K562 (cell line): ENCODE measurements around the gene CCDC159.

Experiments
- CREB1 ChIP-seq, 2 experiments: sonication (generic) in 1 of 2; formaldehyde crosslinking in 1 of 2; IDR thresholded peaks; 2 replicates each; pipeline versions ENCODE4 v1.6.1 to v1.8.0; 2012 to 2022; ENCODE audit warnings: inconsistent platforms in 1 of 2, mild to moderate bottlenecking in 1 of 2, missing genetic modification reagents in 1 of 2, moderate library complexity in 1 of 2
- HIVEP1 ChIP-seq: fragments of 250-450 bp; sonication (Bioruptor Pico); IDR thresholded peaks from 2 replicates; pipeline ENCODE4 v1.4.0; 2020; ENCODE audit warnings: mild to moderate bottlenecking
- MAFK ChIP-seq: IDR thresholded peaks from 2 replicates; pipeline ENCODE4 v1.6.1; 2011; ENCODE audit warnings: low read length, improper control_type of control experiment
- MYNN ChIP-seq, 2 experiments: sonication (generic); formaldehyde crosslinking in 1 of 2; IDR thresholded peaks; 2 replicates each; pipeline versions ENCODE4 v1.5.0 to v1.6.1; 2016 to 2020; ENCODE audit warnings: antibody characterized with exemption in 1 of 2, missing genetic modification reagents in 1 of 2
- NCOA1 ChIP-seq: fragments of 450-650 bp; IDR thresholded peaks from 2 replicates; pipeline ENCODE4 v1.6.1; 2016; ENCODE audit warnings: low read depth
- SETDB1 ChIP-seq: IDR thresholded peaks from one replicate; pipeline ENCODE4 v1.6.1; 2012; ENCODE audit warnings: low read length, control low read depth, inconsistent platforms
- ZBTB7A ChIP-seq: IDR thresholded peaks from 2 replicates; pipeline ENCODE4 v1.6.1; 2011; ENCODE audit warnings: low read depth, mild to moderate bottlenecking, low read length, moderate library complexity, borderline replicate concordance; ENCODE audit not compliant: control insufficient read depth
- ZNF146 ChIP-seq: IDR thresholded peaks from one replicate; pipeline ENCODE4 v1.6.1; 2018; ENCODE audit warnings: missing compliant biosample characterization; ENCODE audit not compliant: unreplicated experiment
- TF ChIP-seq, protein P1 (sequence below): fragments of 450-650 bp; formaldehyde crosslinking; IDR thresholded peaks from 2 replicates; pipeline ENCODE4 v1.4.0; 2022; ENCODE audit warnings: missing genetic modification characterization
- TF ChIP-seq, protein P2 (sequence below): sonication (generic); formaldehyde crosslinking; IDR thresholded peaks from 2 replicates; pipeline ENCODE4 v1.8.0; 2023; ENCODE audit warnings: mild to moderate bottlenecking, missing genetic modification reagents
- TF ChIP-seq, protein P3 (sequence below): sonication (generic); formaldehyde crosslinking; IDR thresholded peaks from 2 replicates; pipeline ENCODE4 v1.9.0; 2022; ENCODE audit warnings: mild to moderate bottlenecking, missing genetic modification reagents
- TF ChIP-seq, protein P4 (sequence below), 2 experiments: fragments of 450-650 bp in 1 of 2; sonication (generic) in 1 of 2; formaldehyde crosslinking in 1 of 2; IDR thresholded peaks in 1 of 2; conservative IDR thresholded peaks in 1 of 2; 2 replicates each; pipeline versions ENCODE4 v1.6.1 to v1.8.1; 2016 to 2023; ENCODE audit warnings: mild to moderate bottlenecking in 2 of 2, moderate library complexity in 2 of 2, inconsistent platforms in 1 of 2, missing genetic modification reagents in 1 of 2

DNA sequence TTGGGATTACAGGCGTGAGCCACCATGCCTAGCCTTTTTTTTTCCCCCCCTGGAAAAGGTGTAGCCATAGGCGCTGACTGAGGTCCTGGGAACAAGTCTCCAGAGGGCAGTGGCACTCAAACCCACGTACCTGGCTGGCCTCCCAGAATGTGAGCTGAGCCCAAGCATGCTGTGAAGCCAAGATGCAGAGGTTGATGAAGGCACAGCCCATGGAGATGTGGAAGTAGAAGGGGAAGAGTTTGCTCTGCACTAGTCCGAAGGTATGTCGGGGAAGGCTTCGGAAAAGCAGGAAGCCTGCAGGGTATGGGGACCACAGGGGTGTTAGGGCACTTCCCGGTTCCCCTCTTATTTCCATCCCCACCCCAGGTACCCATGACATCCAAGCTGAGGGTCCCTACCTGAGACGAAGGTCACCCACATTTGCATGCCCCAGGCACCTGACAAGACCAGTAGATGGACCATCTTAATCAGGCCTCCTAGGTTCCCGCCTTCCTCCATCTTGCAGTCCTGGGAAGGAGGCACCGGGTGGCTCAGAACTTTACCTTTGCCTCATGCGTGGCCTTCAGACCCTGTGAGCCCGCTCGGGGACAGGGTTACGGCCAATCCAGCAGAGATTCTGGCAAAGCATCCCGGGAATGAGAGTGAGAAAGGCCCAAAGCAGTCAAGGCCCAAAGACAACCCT lies 1.1 kb upstream of the CCDC159 start:
- TF ChIP-seq, protein P1, sequence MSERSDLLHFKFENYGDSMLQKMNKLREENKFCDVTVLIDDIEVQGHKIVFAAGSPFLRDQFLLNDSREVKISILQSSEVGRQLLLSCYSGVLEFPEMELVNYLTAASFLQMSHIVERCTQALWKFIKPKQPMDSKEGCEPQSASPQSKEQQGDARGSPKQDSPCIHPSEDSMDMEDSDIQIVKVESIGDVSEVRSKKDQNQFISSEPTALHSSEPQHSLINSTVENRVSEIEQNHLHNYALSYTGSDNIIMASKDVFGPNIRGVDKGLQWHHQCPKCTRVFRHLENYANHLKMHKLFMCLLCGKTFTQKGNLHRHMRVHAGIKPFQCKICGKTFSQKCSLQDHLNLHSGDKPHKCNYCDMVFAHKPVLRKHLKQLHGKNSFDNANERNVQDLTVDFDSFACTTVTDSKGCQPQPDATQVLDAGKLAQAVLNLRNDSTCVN (CRISPR knock-in tag): no peak
- TF ChIP-seq ZNF146 (CRISPR knock-in tag) (no peak), MAFK (no peak), ZBTB7A (no peak), HIVEP1 (CRISPR knock-in tag) (no peak), CREB1 (IDR thresholded peaks at IDR 0.05) (no peak), CREB1 (CRISPR knock-in tag; IDR thresholded peaks at IDR 0.05) (no peak), SETDB1 (no peak), NCOA1 (no peak), MYNN (IDR thresholded peaks at IDR 0.05) (no peak), MYNN (CRISPR knock-in tag; IDR thresholded peaks at IDR 0.05) (no peak)
- TF ChIP-seq, protein P2, sequence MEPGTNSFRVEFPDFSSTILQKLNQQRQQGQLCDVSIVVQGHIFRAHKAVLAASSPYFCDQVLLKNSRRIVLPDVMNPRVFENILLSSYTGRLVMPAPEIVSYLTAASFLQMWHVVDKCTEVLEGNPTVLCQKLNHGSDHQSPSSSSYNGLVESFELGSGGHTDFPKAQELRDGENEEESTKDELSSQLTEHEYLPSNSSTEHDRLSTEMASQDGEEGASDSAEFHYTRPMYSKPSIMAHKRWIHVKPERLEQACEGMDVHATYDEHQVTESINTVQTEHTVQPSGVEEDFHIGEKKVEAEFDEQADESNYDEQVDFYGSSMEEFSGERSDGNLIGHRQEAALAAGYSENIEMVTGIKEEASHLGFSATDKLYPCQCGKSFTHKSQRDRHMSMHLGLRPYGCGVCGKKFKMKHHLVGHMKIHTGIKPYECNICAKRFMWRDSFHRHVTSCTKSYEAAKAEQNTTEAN: no peak
- TF ChIP-seq, protein P3, sequence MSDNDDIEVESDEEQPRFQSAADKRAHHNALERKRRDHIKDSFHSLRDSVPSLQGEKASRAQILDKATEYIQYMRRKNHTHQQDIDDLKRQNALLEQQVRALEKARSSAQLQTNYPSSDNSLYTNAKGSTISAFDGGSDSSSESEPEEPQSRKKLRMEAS: no peak
- TF ChIP-seq, protein P4, sequence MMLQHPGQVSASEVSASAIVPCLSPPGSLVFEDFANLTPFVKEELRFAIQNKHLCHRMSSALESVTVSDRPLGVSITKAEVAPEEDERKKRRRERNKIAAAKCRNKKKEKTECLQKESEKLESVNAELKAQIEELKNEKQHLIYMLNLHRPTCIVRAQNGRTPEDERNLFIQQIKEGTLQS (IDR thresholded peaks at IDR 0.05): no peak
- TF ChIP-seq, protein P4 (CRISPR knock-in tag; conservative IDR thresholded peaks at IDR 0.05): no peak
